Myocyte (in vitro differentiated cells): ENCODE results near the gene OR2AT4. TPM values are rescaled to one million over a fixed set of nuclear protein-coding genes. Genes with fewer than 3 reads are reported as not detected.
A peak's percentile ranks its signal among the peaks of the same experiment; 100 is the strongest.
"Not testable (repeated sequence)": the region's sequence is repeated elsewhere in the genome, so short reads cannot be mapped to it uniquely, and the experiment has no call there.

ENCODE experiments used
- DNase-seq: peaks from one replicate; pipeline ENCODE4 v3.0.0-alpha.2; 2012; ENCODE audit warnings: low read depth
- total RNA-seq: library from RNA; depleted of rRNA; stranded (reverse); fragments of >200 nt; gene quantifications from 2 replicates; pipeline ENCODE4 v1.2.3, GENCODE V29; 2014

Gene OR2AT4
- total RNA-seq, 1 donor from 2014 or later: not detected

DNA sequence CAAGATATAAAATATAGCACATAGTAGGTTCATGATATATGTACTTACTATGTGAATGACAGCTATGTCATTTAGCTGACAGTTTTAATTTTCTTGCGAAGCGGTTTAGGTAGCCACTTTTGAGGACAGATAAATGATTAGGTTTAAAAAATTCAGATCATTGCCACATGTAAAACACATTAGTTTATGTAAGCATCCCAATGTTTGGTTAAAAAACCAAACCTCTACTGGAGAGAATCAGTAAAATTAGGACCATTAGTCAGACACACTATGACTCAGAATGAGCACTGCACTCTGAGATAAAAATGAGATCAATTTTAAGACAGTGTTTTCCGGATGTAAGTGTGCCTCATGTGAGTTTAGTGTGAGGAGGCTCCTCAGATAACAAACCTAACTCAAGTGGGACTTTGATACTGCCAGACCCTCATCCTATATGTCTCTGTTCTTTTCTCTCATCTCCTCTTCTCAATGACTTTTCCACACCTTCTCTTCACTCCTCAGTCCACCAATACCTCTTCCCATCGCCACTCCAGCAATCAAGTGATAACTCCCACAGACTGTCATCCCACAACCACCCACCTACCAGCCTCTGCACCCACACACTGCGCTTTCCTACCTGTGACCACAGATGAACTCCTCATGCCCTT, 6.8 kb upstream of the OR2AT4 start:
- DNase-seq: no peak

DNA sequence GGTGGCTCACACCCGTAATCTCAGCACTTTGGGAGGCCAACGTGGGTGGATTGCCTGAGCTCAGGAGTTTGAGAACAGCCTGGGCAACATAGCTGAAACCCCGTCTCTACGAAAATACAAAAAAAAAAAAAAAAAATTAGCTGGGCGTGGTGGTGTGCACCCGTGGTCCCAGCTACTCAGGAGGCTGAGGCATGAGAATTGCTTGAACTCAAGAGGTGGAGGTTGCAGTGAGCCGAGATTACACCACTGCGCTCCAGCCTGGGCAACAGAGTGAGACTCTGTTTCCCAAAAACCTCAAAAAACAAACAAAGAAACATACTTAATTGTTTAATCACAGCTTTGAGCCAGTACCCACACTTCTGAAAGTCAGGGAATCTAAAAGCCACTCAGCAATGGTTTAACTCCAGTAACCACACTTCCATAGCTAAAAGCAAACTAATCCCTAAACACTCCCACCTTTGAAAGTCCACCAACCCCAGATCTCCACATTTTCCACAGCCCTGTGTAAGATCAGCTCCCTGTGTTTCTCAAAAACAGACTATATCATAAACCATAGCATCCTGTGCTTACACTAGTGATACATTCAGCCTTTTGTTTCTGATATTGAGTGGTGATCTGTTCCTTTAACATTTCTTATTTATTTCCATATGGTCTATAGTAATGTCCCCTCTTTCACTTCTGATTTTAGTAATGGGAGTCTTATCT, 4.9 kb upstream of the OR2AT4 start:
- DNase-seq: no peak

DNA sequence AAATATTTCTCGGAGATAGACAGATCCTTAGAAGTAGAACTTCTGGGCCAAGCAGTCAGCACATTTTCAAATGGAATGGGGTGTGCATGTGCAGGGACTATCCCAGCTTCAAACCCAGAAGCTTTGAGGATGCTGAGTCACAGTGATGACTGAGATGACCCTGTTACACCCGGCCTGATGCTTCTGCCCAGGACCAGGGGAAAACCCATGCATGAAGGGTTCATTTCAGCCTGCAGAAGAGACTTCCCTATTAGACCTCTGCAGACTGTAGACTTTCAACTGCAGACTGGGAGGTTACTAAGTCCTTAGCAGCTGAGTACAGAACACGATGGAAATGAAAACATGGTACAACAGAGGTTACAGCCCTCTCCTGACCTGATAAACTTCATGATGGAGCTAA, 3.6 kb upstream of the OR2AT4 start:
- peak; percentile 52 for DNase-seq

DNA sequence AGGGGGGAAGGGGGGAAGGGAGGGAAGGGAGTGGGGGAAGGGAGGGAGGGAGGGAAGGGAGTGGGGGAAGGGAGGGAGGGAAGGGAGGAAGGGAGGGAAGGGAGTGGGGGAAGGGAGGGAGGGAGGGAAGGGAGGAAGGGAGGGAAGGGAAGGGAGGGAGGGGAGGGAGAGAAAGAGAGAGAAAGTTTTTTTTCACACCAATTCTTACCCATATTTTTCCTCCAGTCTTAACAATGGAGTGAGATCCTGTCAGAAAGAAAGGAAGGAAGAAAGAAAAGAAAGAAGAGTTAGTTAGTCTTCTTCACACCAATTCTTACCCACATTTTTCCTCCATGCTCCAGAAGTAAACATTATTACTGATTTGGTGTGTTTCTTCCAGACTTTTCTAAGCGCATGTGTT, 3.0 kb upstream of the OR2AT4 start:
- DNase-seq: no peak

DNA sequence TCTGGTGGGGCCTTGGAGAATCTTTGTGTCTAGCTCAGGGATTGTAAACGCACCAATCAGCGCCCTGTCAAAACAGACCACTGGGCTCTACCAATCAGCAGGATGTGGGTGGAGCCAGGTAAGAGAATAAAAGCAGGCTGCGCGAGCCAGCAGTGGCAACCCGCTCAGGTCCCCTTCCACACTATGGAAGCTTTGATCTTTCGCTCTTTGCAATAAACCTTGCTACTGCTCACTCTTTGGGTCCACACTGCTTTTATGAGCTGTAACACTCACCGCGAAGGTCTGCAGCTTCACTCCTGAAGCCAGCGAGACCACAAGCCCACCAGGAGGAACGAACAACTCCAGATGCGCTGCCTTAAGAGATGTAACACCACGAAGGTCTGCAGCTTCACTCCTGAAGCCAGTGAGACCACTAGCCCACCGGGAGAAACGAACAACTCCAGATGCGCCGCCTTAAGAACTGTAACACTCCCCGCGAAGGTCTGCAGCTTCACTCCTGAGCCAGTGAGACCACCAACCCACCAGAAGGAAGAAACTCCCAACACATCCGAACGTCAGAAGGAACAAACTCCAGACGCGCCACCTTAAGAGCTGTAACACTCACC, 2.3 kb upstream of the OR2AT4 start:
- not testable (repeated sequence) for DNase-seq

DNA sequence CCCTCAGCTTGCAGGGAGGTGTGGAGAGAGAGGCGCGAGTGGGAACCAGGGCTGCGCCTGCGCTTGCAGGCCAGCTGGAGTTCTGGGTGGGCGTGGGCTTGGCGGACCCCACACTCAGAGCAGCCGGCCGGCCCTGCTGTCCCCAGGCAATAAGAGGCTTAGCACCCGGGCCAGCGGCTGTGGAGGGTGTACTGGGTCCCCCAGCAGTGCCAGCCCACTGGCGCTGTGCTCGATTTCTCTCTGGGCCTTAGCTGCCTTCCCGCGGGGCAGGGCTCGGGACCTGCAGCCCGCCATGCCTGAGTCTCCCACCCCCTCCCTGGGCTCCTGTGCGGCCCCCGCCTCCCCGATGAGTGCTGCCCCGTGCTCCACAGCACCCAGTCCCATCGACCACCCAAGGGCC, 1.5 kb upstream of the OR2AT4 start:
- DNase-seq: not testable (repeated sequence)

DNA sequence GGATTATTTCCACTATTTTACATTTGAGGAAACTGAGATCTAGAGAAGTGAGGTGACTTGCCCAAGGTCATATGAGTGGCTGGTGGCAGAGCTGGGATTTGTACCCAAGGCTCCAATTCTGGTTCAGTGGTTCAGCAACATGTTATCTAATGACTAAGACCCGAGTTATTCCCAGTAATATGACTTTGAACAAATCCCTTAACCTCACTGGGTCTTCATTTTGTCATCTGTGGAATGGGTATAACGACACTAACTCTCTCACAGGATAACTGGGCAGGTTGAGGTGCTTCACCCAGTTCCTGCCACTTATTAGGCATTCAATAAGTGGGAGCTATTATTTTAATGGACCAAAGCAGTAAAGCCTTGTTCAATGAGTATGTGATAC, 489 bp upstream of the OR2AT4 start:
- no peak for DNase-seq

DNA sequence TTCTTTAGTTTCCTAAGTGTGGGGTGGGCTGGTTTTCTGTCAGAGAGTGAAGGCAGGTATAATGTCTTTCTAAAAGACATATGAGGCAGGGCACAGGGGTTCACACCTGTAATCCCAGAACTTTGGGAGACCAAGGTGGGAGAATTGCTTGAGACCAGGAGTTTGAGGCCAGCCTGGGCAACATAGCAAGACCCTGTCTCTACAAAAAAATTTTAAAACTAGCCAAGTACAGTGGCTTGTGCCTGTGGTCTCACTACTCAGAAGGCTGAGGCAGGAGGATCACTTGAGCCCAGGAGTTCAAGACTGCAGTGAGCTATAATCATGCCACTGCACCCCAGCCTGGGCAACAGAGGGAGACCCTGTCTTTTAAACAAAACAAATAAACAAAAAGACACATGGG, 2.3 kb downstream of the OR2AT4 start:
- DNase-seq: not testable (repeated sequence)

DNA sequence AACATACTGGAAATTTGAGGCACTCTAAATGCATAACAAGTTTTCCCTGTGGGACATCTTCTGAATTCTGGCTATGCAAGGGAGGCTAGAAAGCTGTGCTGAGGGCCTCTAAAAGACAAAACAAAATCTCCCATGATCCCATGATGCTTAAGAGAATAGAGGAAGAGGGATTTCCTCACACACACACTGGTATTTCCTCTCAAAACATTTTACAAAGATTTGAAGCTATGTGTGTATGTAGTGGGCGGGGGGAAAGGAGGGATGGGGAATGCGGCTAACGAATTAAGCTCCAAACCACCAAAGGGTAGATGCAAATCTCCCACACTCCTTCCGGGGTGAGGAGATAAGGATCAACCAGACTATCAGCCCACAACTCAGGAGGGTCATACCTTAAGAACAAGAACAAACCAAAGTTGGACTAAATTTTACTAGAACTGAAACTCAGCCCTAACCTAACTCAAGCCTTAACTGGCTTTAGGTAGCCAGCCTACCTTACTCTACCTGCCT, 6.0 kb downstream of the OR2AT4 start:
- DNase-seq: no peak

DNA sequence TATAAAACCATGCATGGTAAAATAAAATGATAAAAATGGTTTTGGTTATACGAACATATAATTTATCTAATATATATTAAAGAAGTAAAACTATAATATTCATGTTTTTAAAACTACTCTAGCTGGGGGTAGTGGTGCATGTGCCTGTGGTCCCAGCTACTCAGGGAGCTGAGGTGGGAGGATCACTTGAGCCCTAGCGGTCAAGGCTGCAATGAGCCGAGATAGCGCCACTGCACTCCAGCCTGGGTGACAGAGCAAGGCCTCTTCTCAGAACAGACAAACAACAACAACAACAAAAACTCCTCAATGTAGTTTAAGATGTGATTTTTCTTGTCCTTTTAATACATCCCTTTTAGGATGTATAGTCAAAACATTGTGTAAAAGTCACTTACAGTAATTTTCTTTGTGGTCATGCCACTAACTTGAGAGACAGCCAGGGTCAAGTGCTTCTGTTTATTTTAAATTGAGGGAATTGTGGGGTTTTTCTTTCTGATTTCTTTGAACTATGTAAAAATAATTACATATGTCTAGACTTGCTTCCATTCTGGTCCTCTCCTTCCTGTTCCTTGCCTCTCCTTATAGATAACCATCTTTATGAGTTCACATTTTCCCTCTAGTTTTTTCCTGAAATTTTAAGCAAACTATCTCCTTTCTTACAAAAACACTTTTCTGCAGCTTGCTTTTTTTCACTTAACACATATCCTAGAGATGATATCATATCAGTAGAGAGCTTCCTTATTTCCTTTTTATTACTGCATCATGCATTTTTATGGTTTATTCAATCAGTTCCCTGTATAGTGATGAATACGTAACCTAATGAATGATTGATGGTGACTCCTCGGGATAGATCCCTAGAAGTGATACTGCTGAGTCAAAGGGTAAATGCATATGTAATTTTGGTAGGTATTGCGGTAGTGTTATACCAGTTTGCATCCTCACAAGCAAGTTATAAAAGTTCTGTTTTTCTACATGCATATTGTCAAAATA, 9.1 kb downstream of the OR2AT4 start:
- no peak for DNase-seq

DNA sequence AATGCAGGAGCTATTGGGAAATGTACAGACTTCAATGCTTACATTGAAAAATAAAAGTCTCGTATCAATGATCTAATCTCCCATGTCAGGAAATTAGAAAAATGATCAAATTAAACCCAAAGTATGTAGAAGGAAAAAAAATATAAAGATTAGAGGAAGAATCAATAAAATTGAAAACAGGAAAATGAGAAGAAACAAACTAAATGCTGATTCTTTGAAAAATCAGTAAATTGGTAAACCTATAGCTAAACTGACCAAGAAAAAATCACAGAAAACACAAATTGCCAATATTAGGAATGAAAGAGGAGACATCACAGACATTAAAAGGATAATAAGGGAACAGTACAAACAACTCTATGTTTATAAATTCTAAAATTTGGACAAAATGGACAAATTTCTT, 11.8 kb downstream of the OR2AT4 start:
- DNase-seq: no peak

DNA sequence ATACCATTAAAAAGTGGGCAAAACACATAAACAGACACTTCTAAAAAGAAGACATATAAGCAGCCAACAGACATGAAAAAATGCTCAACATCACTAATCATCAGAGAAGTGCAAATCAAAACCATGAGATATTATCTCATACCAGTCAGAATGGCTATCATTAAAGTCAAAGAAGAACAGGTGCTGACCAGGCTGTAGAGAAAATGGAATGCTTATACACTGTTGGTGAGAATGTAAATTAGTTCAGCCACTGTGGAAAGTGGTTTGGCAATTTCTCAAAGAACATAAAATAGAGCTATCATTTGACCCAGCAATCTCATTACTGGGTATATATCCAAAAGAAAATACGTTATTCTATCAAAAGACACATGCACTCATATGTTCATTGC, 13.5 kb downstream of the OR2AT4 start:
- DNase-seq: no peak

DNA sequence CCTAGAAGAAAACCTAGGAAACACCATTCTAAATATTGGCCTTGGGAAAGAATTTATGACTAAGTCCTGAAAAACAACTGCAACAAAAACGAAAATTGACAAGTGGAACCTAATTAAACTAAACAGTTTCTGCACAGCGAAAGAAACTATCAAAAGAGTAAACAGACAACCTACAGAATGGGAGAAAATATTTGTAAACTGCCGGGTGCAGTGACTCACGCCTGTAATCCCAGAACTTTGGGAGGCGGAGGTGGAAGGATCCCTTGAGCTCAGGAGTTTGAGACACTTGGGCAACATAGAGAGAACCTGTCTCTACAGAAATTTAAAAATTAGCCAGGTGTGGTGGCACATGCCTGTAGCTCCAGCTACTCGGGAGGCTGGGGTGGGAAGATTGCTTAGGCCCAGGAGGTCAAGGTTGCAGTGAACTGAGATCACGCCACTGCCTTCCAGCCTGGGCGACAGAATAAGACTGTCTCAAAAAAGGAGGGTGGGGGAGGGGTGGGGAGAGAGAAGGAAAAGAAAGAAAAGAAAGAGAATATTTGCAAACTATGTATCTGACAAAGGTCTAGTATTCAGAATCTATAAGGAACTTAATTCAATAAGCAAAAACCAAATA, 14.0 kb downstream of the OR2AT4 start:
- no peak for DNase-seq

DNA sequence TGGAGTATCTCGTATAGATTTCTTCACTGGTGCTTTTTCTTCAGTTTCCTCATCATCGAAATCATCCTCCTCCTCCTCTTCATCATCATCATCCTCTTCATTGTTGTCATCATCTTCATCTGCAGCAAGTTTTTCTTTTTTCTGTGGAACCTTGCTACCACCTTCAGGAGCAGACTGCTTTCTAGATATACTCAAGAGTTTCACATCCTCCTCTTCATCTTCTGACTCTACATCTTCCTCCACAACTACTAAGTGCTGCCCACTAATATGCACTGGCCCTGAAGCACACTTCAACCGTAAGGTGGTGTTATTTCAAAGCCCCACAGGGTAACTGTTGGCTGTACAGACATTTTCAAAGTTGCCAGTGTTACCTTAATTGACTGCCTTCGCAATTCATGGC, 17.1 kb downstream of the OR2AT4 start:
- DNase-seq: no peak

DNA sequence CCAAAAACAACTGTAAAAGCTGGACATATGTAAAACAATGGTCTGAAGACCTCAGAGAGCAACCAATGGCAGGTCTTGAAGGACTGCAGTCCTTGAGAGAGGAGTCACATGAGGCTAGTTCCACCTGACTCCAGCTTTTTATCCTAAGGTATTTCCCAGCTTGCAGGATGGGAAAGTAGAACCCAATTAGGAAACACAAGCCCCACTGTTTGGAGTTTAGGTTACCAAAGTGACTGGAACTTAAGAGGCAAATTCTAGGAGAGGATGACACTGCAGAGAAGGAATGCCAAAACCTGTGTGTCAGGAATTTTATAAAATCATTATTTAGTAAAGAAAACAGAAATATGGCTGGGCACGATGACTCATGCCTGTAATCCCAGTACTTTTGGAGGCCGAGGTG, 18.4 kb downstream of the OR2AT4 start:
- peak; percentile 2 for DNase-seq

DNA sequence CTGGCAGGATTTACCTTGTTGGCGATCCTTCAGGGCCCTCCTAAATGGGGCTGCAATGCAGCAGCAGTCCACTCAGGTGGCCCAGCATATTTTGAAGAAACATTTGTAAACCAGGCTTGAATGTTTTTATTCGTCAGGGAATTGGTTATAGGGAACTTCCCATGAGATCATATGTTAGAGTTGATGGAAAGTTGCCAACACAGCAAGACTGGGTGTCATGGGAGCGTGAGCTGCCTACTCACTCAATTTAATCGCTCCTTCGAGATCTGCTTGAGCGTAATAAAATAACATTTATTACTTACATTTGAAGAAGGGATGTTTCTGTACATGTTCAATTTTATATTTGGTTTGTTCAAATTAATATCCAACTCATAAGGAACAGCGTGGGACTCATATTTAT, 19.4 kb downstream of the OR2AT4 start:
- no peak for DNase-seq

DNA sequence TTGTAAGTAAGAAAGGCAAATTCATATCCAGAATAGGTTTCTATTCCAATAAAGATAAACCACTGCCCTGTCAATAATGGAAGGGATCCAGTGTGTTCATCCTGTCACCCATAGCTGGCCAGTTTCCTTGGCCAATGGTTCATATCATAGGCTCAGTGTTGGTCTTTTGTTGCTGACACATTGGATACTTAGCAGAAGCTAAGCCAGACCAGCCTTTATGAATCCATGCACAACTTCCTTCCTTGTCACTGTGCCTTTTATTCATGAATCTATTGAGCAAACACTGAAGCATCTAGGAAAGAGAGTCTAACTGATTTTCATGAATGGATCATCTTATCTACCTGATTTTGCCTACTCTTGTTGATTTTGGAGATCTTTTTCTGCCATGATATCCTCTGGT, 20.0 kb downstream of the OR2AT4 start:
- DNase-seq: no peak

DNA sequence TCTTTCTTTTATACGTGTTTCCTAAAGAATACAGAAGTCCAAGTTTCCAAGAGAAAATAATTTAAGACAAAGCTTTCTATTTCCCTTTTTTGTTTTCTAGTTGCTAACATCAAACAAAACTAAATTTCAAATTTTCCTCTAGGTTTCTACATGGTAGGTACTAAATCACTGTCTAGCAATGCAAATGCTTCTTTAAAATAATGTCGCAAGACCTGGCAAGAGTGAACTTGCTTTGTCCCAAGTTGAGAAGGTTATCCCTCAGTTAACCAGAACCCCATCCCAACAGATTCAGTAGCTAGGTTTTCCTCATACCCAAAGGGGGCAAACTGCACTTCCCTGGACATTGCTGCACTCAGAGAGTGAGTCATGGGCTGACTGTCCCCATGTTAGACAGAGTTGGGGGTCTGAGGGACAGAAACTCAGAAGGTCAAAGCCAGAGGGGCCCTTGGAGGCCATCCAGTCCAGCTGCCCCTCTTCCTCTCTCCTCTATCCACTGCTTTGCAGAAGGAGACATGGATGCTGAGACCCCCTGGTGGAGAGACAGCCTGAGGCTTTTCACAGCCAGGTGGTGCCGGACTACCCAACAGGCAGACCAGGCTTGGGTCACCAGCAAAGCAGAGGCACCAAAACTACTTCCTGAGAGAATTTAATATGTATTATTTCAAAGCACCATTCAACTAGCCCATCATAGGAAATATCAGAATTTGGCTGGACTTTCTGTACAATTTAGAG, 23.1 kb downstream of the OR2AT4 start:
- no peak for DNase-seq

DNA sequence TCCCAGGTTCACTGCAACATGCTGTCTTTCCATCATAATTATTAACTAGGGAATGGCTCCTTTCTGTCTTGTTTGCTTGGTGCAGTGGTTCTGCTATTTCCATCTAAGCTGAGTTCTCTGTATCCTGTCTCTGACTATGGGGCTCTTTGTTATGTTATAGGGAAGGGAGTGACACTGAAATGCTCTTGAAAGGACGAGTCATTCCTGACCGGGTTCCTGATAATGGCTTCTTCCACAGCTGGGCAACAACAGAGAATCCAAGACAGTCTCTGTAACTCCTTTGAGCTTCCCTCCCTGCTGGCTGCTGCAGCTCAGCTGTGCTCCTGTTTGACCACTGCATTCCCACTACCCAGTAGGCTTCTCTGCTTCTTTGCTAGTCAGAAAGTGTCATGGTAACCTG, 24.1 kb downstream of the OR2AT4 start:
- peak; percentile 6 for DNase-seq

DNA sequence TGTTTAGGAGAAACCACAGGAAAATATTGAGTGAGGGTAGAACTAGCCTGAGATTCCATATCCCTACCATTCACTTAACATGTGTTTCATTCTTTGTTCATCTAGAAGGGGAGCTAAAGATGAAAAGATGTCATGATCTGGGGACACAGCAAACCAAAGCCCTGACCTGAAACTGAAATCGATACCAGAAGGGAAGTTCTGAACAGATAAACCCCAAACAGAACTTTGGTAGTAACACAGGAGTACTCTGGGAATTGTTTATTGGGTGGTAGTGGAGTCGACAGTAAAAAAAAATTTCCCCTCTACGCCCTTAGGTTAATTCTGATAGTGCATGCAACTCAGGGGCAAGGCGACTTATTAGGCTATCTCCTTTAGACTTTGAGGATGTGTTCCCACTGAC, 27.2 kb downstream of the OR2AT4 start:
- DNase-seq: no peak
